Breast epithelium (tissue), 3 donors: ENCODE results near the gene PRR22.

Source experiments
- POLR2A ChIP-seq: fragments of 450-650 bp; IDR thresholded peaks from one replicate; pipeline ENCODE4 v1.6.1; 2016; ENCODE audit warnings: antibody characterized with exemption, mild to moderate bottlenecking, moderate library complexity
- POLR2AphosphoS5 ChIP-seq, 3 donors: sonication (generic); formaldehyde crosslinking; IDR thresholded peaks; one replicate each; pipeline ENCODE4 v1.6.1; 2017; ENCODE audit warnings: antibody characterized with exemption in 3 of 3
- TF ChIP-seq, protein P1 (sequence below), 3 donors: fragments of 450-650 bp; IDR thresholded peaks; one replicate each; pipeline ENCODE4 v1.5.1; 2016 to 2017; ENCODE audit warnings: antibody characterized with exemption in 3 of 3, mild to moderate bottlenecking in 3 of 3, moderate library complexity in 3 of 3

DNA sequence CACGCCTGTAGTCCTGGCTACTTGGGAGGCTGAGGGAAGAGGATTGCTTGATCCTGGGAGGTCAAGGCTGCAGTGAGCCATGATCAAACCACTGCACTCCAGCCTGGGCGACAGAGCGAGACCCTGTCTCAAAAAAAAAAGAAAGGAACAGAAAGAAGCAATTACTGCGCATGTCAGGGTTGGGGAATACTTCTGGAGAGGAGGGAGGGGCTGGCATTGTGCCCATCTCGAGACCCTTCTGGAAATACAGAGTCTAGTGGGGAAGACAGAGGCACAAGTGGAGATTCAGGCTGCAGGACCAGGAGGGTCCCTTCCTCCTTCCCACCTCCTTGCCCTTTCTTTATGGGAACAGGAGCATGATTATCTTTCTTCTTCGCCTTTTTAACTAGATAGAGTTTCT lies 30.8 kb downstream of the PRR22 start:
- TF ChIP-seq POLR2AphosphoS5 (IDR thresholded peaks at IDR 0.05) (no peak), POLR2A (no peak)
- TF ChIP-seq, protein P1, sequence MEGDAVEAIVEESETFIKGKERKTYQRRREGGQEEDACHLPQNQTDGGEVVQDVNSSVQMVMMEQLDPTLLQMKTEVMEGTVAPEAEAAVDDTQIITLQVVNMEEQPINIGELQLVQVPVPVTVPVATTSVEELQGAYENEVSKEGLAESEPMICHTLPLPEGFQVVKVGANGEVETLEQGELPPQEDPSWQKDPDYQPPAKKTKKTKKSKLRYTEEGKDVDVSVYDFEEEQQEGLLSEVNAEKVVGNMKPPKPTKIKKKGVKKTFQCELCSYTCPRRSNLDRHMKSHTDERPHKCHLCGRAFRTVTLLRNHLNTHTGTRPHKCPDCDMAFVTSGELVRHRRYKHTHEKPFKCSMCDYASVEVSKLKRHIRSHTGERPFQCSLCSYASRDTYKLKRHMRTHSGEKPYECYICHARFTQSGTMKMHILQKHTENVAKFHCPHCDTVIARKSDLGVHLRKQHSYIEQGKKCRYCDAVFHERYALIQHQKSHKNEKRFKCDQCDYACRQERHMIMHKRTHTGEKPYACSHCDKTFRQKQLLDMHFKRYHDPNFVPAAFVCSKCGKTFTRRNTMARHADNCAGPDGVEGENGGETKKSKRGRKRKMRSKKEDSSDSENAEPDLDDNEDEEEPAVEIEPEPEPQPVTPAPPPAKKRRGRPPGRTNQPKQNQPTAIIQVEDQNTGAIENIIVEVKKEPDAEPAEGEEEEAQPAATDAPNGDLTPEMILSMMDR (IDR thresholded peaks at IDR 0.05): no peak
